Left renal pelvis (tissue), 4 donors: Measurements from ENCODE around the gene ADAMTS12. TPM values are rescaled to one million over a fixed set of nuclear protein-coding genes. Genes with fewer than 3 reads are reported as not detected.
A peak's percentile ranks its signal among the peaks of the same experiment; 100 is the strongest.

Source experiments
- DNase-seq, 4 donors: peaks; one replicate each; pipeline ENCODE4 v3.0.0-alpha.2; 2013; ENCODE audit warnings: low read depth in 4 of 4, low spot score in 3 of 4
- polyA plus RNA-seq, 4 donors: library from polyadenylated mRNA; unstranded; fragments of 120-200 nt; gene quantifications; one replicate each; pipeline ENCODE4 v1.2.1, GENCODE V29; 2013; ENCODE audit not compliant: insufficient read length in 4 of 4

Gene ADAMTS12
- polyA plus RNA-seq, 4 donors = 12.6 to 35.7 (median 16.5) TPM

- DNase-seq = no peak
These were observed 125.8 kb downstream of the ADAMTS12 start for GRCh38 chr5:33766023-33766422.

DNA sequence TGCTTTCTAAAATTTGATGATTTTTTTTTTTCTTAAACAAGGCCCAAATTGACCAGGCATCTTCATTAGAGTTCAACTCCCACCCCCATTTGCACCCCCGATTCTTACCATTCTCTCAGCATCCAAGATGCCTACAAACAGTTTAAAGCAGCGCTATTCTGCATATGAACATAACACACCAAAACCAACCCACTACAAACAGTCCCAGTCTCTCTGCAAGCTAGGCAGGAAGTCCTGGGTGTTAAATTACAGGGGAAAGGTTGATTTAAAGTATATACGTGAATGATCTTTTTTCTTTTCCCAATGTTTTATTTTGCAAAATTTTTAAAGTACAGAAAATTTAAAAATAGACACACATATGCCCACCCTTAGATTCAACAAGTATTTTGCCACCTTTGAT, 127.0 kb downstream of the ADAMTS12 start:
- no peak for DNase-seq

- DNase-seq = no peak
These were observed 128.4 kb downstream of the ADAMTS12 start for GRCh38 chr5:33763435-33763834.

DNA sequence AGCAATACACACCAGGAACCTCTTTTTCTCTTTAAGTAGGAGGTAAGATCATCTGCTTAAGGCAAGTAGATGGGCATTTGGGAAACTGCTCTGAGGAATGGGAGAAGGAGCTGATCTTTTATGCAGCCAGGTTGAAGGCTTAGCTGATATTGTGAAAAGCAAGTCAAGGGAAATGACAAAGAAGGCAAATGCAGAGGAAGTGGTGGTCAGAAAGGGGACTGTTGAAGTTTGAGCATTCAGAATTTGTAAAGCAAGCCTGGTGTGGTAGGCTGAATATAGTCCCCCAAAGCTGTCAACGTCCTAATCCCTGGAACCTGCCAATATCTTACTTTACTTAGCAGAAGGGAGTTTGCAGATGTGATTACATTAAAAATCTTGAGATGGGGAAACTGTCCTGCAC, 128.9 kb downstream of the ADAMTS12 start:
- DNase-seq = no peak

GRCh38 chr5:33761139-33761538, 130.7 kb downstream of the ADAMTS12 start:
- no peak for DNase-seq

- no peak for DNase-seq
These were observed 133.1 kb downstream of the ADAMTS12 start for GRCh38 chr5:33758737-33759136.

GRCh38 chr5:33756491-33756890, 135.3 kb downstream of the ADAMTS12 start:
- DNase-seq = no peak

DNA sequence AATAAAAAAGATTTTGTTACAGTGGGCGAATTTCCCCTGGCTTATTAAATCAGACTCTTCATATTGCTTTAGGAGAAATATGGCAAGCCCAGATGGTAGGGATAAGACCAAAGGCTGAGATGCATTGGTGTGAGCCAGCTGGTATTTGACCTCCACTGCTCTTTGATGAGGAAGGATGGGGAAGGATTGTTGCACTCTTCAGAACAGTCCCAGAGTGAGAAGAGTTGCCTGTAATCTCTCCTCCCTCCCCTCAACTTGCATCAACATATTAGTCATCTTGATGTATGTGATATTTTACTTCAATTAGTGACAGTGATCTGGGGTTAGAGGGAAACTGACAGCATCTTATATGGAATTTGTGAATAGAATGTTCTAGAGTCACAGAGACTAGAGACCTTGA, 136.6 kb downstream of the ADAMTS12 start:
- no peak for DNase-seq

DNA sequence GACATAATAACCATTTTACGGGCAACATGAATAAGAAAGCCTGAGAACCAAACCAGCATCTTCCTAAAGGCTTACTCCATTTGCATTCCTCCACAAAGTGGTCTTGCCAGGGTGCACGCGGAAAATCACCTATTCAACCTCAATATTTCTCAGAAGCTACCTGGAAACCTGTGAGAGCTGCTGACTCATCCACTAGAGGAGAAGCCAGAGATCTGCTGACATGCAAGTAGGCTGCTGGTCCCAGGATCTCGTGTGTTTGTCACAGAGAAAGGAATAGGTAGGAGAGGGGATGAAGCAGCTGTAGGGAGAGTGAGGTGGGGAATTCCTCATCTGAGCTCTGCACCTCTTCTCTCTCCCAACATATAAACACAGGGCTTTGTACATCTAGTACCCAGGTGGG, 138.1 kb downstream of the ADAMTS12 start:
- DNase-seq = no peak

DNA sequence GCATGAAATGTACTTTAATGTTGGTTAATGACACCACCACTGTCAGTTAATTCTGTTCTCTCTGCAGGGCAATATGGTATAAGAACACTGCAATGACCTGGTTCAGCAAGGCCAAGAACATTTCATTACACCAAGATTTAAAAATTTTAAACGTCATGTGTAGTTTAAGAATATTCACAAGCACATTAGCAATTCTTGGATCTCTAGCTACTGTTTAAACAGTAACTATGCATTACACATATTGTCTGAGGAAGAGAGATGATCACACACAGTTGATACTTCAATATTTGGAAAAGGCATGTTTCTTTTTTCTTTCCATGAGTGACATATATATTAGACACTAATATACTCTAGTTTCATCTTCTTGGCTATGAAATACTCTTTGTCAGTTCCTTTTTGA, 143.0 kb downstream of the ADAMTS12 start:
- no peak for DNase-seq

GRCh38 chr5:33745101-33745770, 146.6 kb downstream of the ADAMTS12 start:
- no peak for DNase-seq

DNA sequence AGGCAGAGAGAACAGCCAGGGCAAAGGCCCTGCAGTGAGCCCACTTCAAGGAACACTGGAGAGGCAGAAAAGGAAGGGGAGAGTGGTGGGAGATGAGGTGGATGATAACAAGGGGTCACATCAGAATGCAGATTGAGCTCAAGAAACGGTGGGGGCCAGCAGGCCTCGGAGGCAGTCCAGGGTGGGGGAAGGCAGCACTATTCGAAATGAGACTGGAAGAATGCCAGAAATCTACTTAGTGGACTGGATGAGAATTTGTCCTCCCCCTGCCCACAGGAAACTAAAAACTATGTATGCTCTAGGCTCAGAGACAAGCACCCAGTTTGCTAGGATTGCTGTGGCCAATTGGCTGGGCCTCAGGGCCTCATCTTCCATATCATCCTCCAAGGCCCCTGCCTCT, 148.7 kb downstream of the ADAMTS12 start:
- DNase-seq = peak in 1 of 4 donors; percentile 1

- DNase-seq = no peak
These were observed 149.6 kb downstream of the ADAMTS12 start for GRCh38 chr5:33742181-33742580.

DNA sequence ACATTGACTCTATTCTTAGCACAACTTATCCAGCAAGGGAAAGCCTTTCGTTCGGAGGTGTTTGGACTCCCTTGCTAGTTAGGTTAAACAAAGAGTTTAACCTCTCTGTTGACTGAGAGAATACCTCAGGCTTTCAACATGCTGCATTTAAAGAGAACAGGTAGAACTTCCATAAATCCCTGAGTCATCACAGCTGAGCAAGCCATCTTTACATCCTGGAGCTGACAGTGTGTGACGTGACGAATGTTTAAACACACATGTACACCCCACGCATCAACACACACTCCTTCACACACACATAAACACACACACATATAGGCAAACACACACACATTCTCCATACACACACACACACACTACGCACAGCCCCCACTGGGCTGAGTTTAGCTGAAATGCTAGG, 152.8 kb downstream of the ADAMTS12 start:
- DNase-seq = no peak

GRCh38 chr5:33738097-33738496, 153.7 kb downstream of the ADAMTS12 start:
- DNase-seq = no peak

- DNase-seq = no peak
These were observed 154.1 kb downstream of the ADAMTS12 start for GRCh38 chr5:33737697-33738096.

DNA sequence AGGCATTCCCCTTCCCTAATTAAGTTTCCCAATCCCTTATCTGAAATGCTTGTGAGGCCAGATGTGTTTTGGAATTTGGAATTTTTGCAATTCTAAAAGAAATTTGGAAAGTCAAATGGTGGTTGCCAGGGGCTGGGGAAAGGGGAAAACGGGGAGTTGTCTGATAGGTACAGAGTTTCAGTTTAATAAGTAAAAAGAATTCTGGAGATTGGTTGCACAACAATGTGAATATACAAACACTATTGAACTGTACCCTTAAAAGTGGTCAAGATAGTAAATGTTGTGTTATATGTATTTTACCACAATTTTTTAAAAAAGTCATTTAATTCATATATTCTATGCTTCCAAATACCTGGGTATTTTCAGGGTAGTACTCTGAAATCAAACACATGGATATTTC, 154.5 kb downstream of the ADAMTS12 start:
- no peak for DNase-seq

GRCh38 chr5:33736510-33736909, 155.3 kb downstream of the ADAMTS12 start:
- no peak for DNase-seq

- DNase-seq = no peak
These were observed 156.7 kb downstream of the ADAMTS12 start for GRCh38 chr5:33735072-33735471.

- DNase-seq = no peak
These were observed 157.3 kb downstream of the ADAMTS12 start for GRCh38 chr5:33734537-33734936.

DNA sequence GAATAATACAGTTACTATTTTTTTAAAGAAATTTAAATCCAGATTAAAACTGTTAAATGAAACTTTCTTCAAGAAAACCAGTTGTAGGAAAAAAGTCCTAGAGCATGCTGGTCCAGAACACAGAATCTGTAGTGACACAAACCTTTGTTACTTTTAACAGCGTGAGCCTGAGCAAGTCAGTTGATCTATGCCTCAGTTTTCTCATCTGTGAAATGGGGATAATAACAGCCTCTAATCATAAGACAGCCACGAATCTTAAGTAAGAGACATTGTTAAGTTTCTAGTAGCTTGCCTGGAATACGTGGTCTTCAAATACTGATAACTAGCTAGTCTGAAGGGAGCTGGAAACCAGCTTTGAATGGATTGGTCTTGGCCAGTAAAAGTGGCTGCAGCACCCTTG, 158.6 kb downstream of the ADAMTS12 start:
- no peak for DNase-seq

DNA sequence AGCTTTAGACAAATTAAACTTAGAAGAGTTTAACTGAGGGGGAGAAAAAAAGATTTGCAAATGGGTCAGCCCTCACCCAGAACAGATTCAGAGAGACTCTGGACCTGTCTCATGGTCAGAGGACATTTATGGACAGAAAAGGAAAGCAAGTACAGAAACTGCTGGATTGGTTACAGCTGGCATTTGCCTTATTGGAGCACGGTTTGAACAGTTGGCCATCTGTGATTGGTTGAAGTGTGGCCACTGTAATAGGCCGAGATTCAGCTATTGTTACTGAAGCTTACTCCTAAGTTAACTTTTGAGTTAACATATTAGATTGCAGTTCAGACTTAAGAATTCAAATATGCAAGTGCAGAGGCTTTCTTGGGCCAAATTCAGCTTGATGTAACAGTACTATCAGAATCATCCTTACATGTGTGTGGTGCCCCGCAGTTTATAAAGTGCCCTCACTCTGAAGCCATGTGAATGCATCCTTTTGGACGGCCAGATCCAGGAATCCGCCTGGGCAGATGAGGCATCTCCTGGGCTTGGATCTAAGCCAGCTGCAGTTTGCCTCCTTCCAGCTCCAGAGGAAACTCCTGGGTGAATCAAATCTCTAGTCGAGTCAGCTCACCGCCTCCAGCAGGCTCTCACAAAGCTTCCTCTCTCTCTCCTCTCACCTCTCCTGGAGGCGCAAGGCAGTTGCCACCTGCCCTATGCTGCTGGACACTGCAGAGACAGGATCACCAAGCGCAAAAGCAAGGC, 165.2 kb downstream of the ADAMTS12 start:
- DNase-seq = no peak
